MM.1S (cell line): ENCODE data around the gene ODF2.
A peak's percentile ranks its signal among the peaks of the same experiment; 100 is the strongest.
"Not testable (repeated sequence)": the region's sequence is repeated elsewhere in the genome, so short reads cannot be mapped to it uniquely, and the experiment has no call there.

Source experiments
- DNase-seq: peaks from one replicate; pipeline ENCODE4 v3.0.0-alpha.2; 2015
- H2AFZ ChIP-seq: fragments of 300-600 bp; sonication (generic); 2 replicates; pipeline ENCODE4 v1.6.0; 2016; ENCODE audit warnings: antibody characterized with exemption, low read length
- H3F3A ChIP-seq: fragments of 300-600 bp; sonication (generic); 2 replicates; pipeline ENCODE4 v1.6.1; 2016; ENCODE audit warnings: mild to moderate bottlenecking, antibody characterized with exemption, low read length, moderate library complexity, mixed read lengths; ENCODE audit not compliant: insufficient read depth
- H3K27ac ChIP-seq: fragments of 300-600 bp; sonication (generic); 2 replicates; pipeline ENCODE4 v1.5.1; 2016; ENCODE audit warnings: mild to moderate bottlenecking, low read length
- H3K27me3 ChIP-seq: fragments of 300-600 bp; sonication (generic); replicated peaks from 2 replicates; pipeline ENCODE4 v1.6.0; 2016; ENCODE audit warnings: low read length; ENCODE audit not compliant: insufficient read depth
- H3K36me3 ChIP-seq: fragments of 300-600 bp; sonication (generic); replicated peaks from 2 replicates; pipeline ENCODE4 v1.6.1; 2016; ENCODE audit warnings: mild to moderate bottlenecking, low read length, mixed read lengths; ENCODE audit not compliant: insufficient read depth
- H3K4me1 ChIP-seq: fragments of 300-600 bp; sonication (generic); 2 replicates; pipeline ENCODE4 v1.6.1; 2016; ENCODE audit warnings: low read length, mixed read lengths
- H3K4me2 ChIP-seq: fragments of 300-600 bp; sonication (generic); 2 replicates; pipeline ENCODE4 v1.6.0; 2016; ENCODE audit warnings: low read depth, low read length
- H3K4me3 ChIP-seq: fragments of 300-600 bp; sonication (generic); 2 replicates; pipeline ENCODE4 v1.5.1; 2016; ENCODE audit warnings: low read length, mixed read lengths
- H3K79me2 ChIP-seq: fragments of 300-600 bp; sonication (generic); 2 replicates; pipeline ENCODE4 v1.6.1; 2016; ENCODE audit warnings: mixed run types, low read length, mixed read lengths
- H3K9ac ChIP-seq: fragments of 300-600 bp; sonication (generic); 2 replicates; pipeline ENCODE4 v1.6.1; 2016; ENCODE audit warnings: low read length, mixed read lengths
- H3K9me2 ChIP-seq: fragments of 300-600 bp; sonication (generic); replicated peaks from 2 replicates; pipeline ENCODE4 v1.6.1; 2016; ENCODE audit warnings: mild to moderate bottlenecking, low read length, mixed read lengths; ENCODE audit not compliant: insufficient read depth
- H3K9me3 ChIP-seq: fragments of 300-600 bp; sonication (generic); replicated peaks from 2 replicates; pipeline ENCODE4 v1.6.1; 2016; ENCODE audit warnings: mild to moderate bottlenecking, low read length, mixed read lengths; ENCODE audit not compliant: insufficient read depth
- H4K20me1 ChIP-seq: fragments of 300-600 bp; sonication (generic); 2 replicates; pipeline ENCODE4 v1.6.1; 2016; ENCODE audit warnings: mild to moderate bottlenecking, low read length, moderate library complexity, mixed read lengths; ENCODE audit not compliant: insufficient read depth
- CTCF ChIP-seq: fragments of 300-600 bp; sonication (generic); IDR thresholded peaks from 2 replicates; pipeline ENCODE4 v1.5.1; 2016; ENCODE audit warnings: antibody characterized with exemption, low read length, mixed read lengths
- EZH2 ChIP-seq: fragments of 300-600 bp; sonication (generic); optimal IDR thresholded peaks from 2 replicates; pipeline ENCODE3; 2017; ENCODE audit warnings: low read depth, mild to moderate bottlenecking, antibody characterized with exemption, low read length, mixed read lengths
- EZH2phosphoT487 ChIP-seq: fragments of 300-600 bp; sonication (generic); IDR thresholded peaks from 2 replicates; pipeline ENCODE4 v1.6.1; 2018; ENCODE audit warnings: antibody characterized with exemption, low read length

Gene ODF2

GRCh38 chr9:128420060-128420650 lies 35.7 kb upstream of the ODF2 start:
- H3K27me3 ChIP-seq, result peaks cover 10% of the 10 kb centered on the region; the same call in 1 of the 2 replicates
- DNase-seq, result peak; percentile 69
- no peak overlapping the region for H3K27ac ChIP-seq

GRCh38 chr9:128420651-128421481 lies 34.9 kb upstream of the ODF2 start, which contains the start of gene CERCAM:
TSS of gene CERCAM (plus strand) at chr9:128420857. CDS start at chr9:128420878, 21 bp downstream.
- H3F3A ChIP-seq, result no peaks in the 10 kb centered on the region
- peaks cover 10% of the 10 kb centered on the region; the same call in 1 of the 2 replicates for H3K27me3 ChIP-seq
- no peaks in the 10 kb centered on the region for H3K9me3 ChIP-seq
- peak within 1 kb of the TSS; percentile 52; the same call in 1 of the 2 replicates for H3K9ac ChIP-seq
- TF ChIP-seq EZH2 (no peak), CTCF (0 out of 2 replicates have a peak, but pooled peaks have one; percentile 10)
- peak within 1 kb of the TSS; percentile 97 for H3K4me2 ChIP-seq
- H3K4me3 ChIP-seq, result peak within 1 kb of the TSS; percentile 70
- H4K20me1 ChIP-seq, result no peaks in the 10 kb centered on the region
- no peaks in the 10 kb centered on the region for H3K79me2 ChIP-seq
- H3K9me2 ChIP-seq, result no peaks in the 10 kb centered on the region
- no peak within 1 kb of the TSS for H3K27ac ChIP-seq
- peak; percentile 51 for DNase-seq
- H3K4me1 ChIP-seq, result no peaks in the 10 kb centered on the region
- peak within 1 kb of the TSS; percentile 87 for H2AFZ ChIP-seq
- no peaks in the 10 kb centered on the region for H3K36me3 ChIP-seq

More at GRCh38 chr9:128420060-128420650, 35.7 kb upstream of the ODF2 start:
- H3K36me3 ChIP-seq, result no peaks in the 10 kb centered on the region
- H3K4me2 ChIP-seq, result peak overlapping the region; percentile 97
- H2AFZ ChIP-seq, result peak overlapping the region; percentile 85
- TF ChIP-seq CTCF (peak; percentile 82), EZH2phosphoT487 (no peak)
- peak overlapping the region; percentile 52; the same call in 1 of the 2 replicates for H3K9ac ChIP-seq
- no peaks in the 10 kb centered on the region for H3K9me2 ChIP-seq
- H4K20me1 ChIP-seq, result no peaks in the 10 kb centered on the region
- H3K4me3 ChIP-seq, result peak overlapping the region; percentile 70
- H3K79me2 ChIP-seq, result no peaks in the 10 kb centered on the region
- H3K9me3 ChIP-seq, result no peaks in the 10 kb centered on the region
- no peaks in the 10 kb centered on the region for H3F3A ChIP-seq
- H3K4me1 ChIP-seq, result no peaks in the 10 kb centered on the region

- H3K4me1 ChIP-seq, result no peaks in the 10 kb centered on the region
- peaks cover 10% of the 10 kb centered on the region; the same call in 1 of the 2 replicates for H3K27me3 ChIP-seq
- H4K20me1 ChIP-seq, result no peaks in the 10 kb centered on the region
- no peaks in the 10 kb centered on the region for H3K9me2 ChIP-seq
- peak overlapping the region; percentile 97 for H3K4me2 ChIP-seq
- no peaks in the 10 kb centered on the region for H3K36me3 ChIP-seq
- no peaks in the 10 kb centered on the region for H3K79me2 ChIP-seq
- peak overlapping the region; percentile 87 for H2AFZ ChIP-seq
- H3K9me3 ChIP-seq, result no peaks in the 10 kb centered on the region
- H3F3A ChIP-seq, result no peaks in the 10 kb centered on the region
- no peak for DNase-seq
- no peak overlapping the region; the same call in 1 of the 2 replicates for H3K9ac ChIP-seq
- TF ChIP-seq EZH2phosphoT487, result no peak
- no peak for TF ChIP-seq EZH2
- TF ChIP-seq CTCF, result no peak
- H3K27ac ChIP-seq, result no peak overlapping the region
- peak overlapping the region; percentile 70; the same call in 1 of the 2 replicates for H3K4me3 ChIP-seq
Measured at GRCh38 chr9:128421482-128421996, 34.3 kb upstream of the ODF2 start.

- H3K27ac ChIP-seq, H3K36me3 ChIP-seq, H3K4me1 ChIP-seq, H3K4me3 ChIP-seq, H3K79me2 ChIP-seq, DNase-seq, H3K9me3 ChIP-seq, H4K20me1 ChIP-seq, H3K9me2 ChIP-seq, H3F3A ChIP-seq, H3K4me2 ChIP-seq, H3K27me3 ChIP-seq, H3K9ac ChIP-seq, H2AFZ ChIP-seq: not testable (repeated sequence)
Measured at GRCh38 chr9:128422022-128422782, 33.6 kb upstream of the ODF2 start.
